Neural crest cell (in vitro differentiated cells): ENCODE measurements around the gene DGCR2. TPM values are rescaled to one million over a fixed set of nuclear protein-coding genes. Genes with fewer than 3 reads are reported as not detected.
"Not testable (repeated sequence)": the region's sequence is repeated elsewhere in the genome, so short reads cannot be mapped to it uniquely, and the experiment has no call there.

Source experiments
- DNase-seq: peaks from one replicate; pipeline ENCODE4 v3.0.0; 2021; ENCODE audit warnings: low read depth, mixed read lengths, low spot score
- H3K27ac Mint-ChIP-seq: one replicate; pipeline ENCODE4 v1.8.0; 2021; ENCODE audit warnings: mild to moderate bottlenecking, mixed read lengths; ENCODE audit not compliant: unreplicated experiment
- H3K27me3 Mint-ChIP-seq: 2 replicates; pipeline ENCODE4 v1.8.0; 2021; ENCODE audit warnings: low read depth, mild to moderate bottlenecking, mixed read lengths
- H3K36me3 Mint-ChIP-seq: 2 replicates; pipeline ENCODE4 v1.8.0; 2021; ENCODE audit warnings: low read depth, mild to moderate bottlenecking, mixed read lengths
- H3K4me1 Mint-ChIP-seq: 2 replicates; pipeline ENCODE4 v1.8.0; 2021; ENCODE audit warnings: mixed read lengths
- H3K4me3 Mint-ChIP-seq: one replicate; pipeline ENCODE4 v1.8.0; 2021; ENCODE audit warnings: mild to moderate bottlenecking, mixed read lengths
- H3K9me3 Mint-ChIP-seq: 2 replicates; pipeline ENCODE4 v1.8.0; 2021; ENCODE audit warnings: mixed read lengths
- total RNA-seq: library from RNA; stranded (reverse); gene quantifications from 2 replicates; pipeline ENCODE4 v1.2.1, GENCODE V29; 2021
- TF ChIP-seq, protein P1 (sequence below): fragments of 200-600 bp; sonication (generic); conservative IDR thresholded peaks from 2 replicates; pipeline ENCODE4 v1.5.0; 2021; ENCODE audit warnings: antibody characterized with exemption, mild to moderate bottlenecking

DGCR2 gene
- total RNA-seq, 1 donor from 2014 or later: 91.6 TPM

DNA sequence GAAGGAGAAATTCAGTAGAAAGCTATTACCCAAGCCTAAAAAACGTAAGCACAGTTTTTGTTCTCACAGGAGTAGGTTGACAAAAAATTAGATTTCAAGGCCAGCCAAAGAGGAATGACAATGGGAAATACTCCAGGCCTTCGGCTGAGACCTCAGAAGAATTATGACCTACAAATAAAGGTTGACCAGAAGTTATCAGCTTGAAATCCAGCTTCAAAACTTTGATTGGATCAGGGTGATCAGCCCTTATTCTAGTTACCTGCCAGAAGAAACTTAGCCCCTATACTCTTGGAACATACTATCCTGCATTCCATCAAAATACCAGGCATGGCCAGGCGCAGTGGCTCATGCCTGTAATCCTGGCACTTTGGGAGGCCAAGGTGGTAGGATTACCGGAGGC lies 117.7 kb downstream of the DGCR2 start:
- TF ChIP-seq, protein P1, sequence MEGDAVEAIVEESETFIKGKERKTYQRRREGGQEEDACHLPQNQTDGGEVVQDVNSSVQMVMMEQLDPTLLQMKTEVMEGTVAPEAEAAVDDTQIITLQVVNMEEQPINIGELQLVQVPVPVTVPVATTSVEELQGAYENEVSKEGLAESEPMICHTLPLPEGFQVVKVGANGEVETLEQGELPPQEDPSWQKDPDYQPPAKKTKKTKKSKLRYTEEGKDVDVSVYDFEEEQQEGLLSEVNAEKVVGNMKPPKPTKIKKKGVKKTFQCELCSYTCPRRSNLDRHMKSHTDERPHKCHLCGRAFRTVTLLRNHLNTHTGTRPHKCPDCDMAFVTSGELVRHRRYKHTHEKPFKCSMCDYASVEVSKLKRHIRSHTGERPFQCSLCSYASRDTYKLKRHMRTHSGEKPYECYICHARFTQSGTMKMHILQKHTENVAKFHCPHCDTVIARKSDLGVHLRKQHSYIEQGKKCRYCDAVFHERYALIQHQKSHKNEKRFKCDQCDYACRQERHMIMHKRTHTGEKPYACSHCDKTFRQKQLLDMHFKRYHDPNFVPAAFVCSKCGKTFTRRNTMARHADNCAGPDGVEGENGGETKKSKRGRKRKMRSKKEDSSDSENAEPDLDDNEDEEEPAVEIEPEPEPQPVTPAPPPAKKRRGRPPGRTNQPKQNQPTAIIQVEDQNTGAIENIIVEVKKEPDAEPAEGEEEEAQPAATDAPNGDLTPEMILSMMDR: no peak
- Mint-ChIP-seq H3K9me3 (no peaks in the 10 kb centered on the region), H3K27me3 (peaks cover 8% of the 10 kb centered on the region), H3K36me3 (no peaks in the 10 kb centered on the region), H3K27ac (no peak overlapping the region), H3K4me1 (no peaks in the 10 kb centered on the region), H3K4me3 (no peak overlapping the region)
- DNase-seq: no peak

DNA sequence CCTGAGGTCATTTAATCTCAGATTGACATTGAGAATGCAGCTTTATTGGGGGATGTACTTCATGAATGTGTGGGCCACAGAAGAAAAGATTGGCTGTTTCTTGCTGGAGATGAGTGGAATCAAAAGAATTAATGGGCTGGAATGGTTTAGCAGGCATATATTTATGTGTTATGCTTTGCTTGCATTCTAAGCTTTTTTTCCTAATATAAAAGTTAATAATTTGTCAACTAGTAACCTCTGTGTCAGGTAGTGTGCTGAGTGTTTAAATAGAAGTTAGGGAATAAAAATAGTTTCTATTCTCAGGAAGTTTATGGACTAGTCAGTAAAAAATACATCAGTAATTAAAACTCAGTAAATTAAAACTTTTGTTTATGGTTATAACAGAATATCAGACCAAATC lies 118.7 kb downstream of the DGCR2 start:
- Mint-ChIP-seq H3K27me3 (peaks cover 14% of the 10 kb centered on the region), H3K9me3 (no peaks in the 10 kb centered on the region), H3K4me1 (no peaks in the 10 kb centered on the region), H3K36me3 (no peaks in the 10 kb centered on the region), H3K4me3 (no peak overlapping the region), H3K27ac (no peak overlapping the region)
- DNase-seq: no peak
- TF ChIP-seq, protein P1: no peak

DNA sequence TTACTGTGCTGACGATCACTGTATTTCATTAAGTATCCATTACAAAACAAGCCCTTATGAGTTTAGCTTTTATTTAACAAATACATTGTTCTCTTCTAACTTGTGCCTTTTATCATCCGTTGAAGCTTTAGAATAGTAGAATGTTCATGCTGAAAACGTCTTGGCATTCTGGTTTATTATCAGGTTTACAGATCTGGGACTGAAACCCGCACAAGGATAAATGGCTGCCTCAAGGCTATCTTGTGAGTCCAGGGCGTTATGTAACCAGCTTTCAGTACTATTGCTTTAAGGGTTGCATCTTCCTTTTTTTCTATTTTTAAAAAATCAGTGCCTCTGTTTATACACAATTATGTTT lies 119.6 kb downstream of the DGCR2 start:
- Mint-ChIP-seq H3K27me3 (peaks cover 17% of the 10 kb centered on the region), H3K27ac (no peak overlapping the region), H3K4me1 (no peaks in the 10 kb centered on the region), H3K4me3 (no peak overlapping the region), H3K9me3 (no peaks in the 10 kb centered on the region), H3K36me3 (no peaks in the 10 kb centered on the region)
- no peak for DNase-seq
- TF ChIP-seq, protein P1: no peak

DNA sequence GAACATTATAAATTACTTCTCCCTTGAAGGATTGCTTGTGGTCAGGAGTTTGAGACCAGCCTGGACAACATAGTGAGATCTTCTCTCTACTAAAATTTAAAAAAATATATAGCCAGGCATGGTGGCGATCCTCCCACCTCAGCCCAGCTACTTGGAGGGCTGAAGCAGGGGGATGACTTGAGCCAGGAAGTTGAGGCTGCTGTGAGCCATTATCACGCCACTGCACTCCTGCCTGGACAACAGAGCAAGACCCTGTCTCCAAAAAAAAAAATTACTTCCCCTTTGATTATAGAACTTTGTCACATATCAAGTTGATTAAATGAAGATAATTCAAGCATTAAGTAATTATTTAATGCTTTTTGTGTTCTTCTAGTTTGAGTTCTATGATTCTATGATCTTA lies 121.0 kb downstream of the DGCR2 start:
- no peak overlapping the region for H3K4me3 Mint-ChIP-seq
- H3K27me3 Mint-ChIP-seq: peaks cover 20% of the 10 kb centered on the region
- H3K36me3 Mint-ChIP-seq: no peaks in the 10 kb centered on the region
- TF ChIP-seq, protein P1: no peak
- no peaks in the 10 kb centered on the region for H3K4me1 Mint-ChIP-seq
- no peaks in the 10 kb centered on the region for H3K9me3 Mint-ChIP-seq
- H3K27ac Mint-ChIP-seq: no peak overlapping the region
- DNase-seq: no peak

GRCh38 chr22:19000106-19000505 lies 122.1 kb downstream of the DGCR2 start:
- H3K4me3 Mint-ChIP-seq, H3K4me1 Mint-ChIP-seq, DNase-seq, H3K9me3 Mint-ChIP-seq, H3K27ac Mint-ChIP-seq, H3K36me3 Mint-ChIP-seq: not testable (repeated sequence)
- peaks cover 20% of the 10 kb centered on the region for H3K27me3 Mint-ChIP-seq

DNA sequence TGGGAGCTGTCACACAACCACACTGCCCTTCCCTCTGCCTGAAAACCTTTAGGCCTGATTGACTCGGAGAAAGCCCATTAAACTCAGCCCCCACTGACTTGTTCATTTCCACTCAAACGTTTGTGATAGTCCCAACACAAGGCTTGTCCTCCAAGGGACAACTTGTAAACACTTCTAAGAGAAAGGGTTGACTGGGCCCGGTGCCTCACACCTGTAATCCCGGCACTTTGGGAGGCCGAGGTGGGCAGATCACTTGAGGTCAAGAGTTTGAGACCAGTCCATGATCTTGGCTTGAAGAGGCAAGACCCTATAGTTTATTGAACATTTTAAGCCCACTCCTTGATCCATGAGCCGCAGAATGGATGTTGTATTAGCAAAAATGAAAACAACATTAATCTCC lies 122.8 kb downstream of the DGCR2 start:
- H3K4me3 Mint-ChIP-seq: no peak overlapping the region
- TF ChIP-seq, protein P1: no peak
- H3K27me3 Mint-ChIP-seq: peaks cover 20% of the 10 kb centered on the region
- H3K9me3 Mint-ChIP-seq: no peaks in the 10 kb centered on the region
- H3K36me3 Mint-ChIP-seq: no peaks in the 10 kb centered on the region
- no peak overlapping the region for H3K27ac Mint-ChIP-seq
- H3K4me1 Mint-ChIP-seq: peaks cover 4% of the 10 kb centered on the region
- no peak for DNase-seq
